HG02798 (cell line): Measurements from ENCODE around the gene SC5D.

Source experiments
- ATAC-seq: cut with Tn5 transposase; IDR thresholded peaks from one replicate; pipeline ENCODE4 v1.9.1; 2021; ENCODE audit warnings: mild to moderate bottlenecking; ENCODE audit not compliant: unreplicated experiment, poor library complexity

The SC5D gene

DNA sequence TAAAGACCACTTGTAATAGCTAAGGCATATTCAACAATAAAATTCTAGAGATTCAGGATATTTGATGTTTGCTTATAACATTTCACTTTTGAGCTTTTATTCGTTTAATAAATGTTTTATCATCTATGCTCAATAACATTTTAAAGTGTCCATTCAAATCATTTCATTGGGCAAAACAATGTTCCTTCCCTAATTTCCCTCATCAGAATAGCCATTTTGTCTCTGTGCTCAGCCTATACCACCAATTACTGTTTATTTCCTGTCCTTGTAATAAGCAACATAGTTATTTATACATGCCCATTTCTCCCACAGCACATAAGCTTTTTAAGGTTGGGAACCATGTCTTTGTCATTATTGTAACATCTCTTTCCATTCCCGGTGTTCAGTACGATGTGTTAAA, 1.3 kb upstream of the SC5D start:
- ATAC-seq: no peak

DNA sequence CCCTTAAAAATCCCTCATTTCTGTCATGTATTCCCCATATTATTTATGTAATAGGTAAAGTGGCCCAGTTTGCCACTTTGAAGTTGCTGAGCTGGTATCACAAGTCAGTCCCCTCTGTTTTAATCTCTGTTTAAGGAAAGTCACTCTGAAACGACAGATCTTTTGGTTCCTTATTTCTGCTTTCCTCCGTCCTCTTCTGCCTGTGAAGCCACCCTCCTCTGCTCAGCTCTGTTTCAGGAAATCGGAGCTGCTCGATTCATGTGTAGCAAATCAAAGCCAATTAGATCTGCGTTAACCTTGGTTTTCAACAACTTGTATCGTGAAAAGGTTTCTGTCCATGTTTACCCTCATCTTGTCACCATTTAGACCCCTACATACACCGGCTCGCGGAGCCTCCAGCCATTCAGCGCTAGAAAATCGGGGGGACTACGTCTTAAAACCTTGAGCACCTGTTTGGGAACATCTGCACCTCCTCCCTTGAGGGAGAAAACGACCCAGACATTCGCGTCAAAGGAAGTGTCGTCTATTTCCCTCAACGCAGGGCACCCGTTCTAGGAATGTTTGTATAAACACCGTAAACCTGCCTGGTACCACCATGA, 576 bp upstream of the SC5D start:
- ATAC-seq: peak; percentile 28

DNA sequence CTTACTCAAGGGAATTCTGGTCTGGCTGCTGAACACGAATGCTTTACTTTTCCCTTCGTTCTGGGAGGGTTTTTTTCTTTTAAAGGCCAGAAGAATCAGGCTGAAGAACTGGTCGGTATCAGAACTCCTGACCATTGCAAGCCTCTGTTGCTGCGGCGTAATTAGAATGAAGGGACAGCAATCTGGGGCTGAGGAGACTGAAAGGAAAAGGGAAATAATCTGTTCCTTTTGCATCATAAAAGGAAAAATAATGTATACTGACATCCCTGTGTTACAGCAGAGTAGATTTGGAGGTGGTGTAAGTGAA, 670 bp downstream of the SC5D start:
- ATAC-seq: no peak

DNA sequence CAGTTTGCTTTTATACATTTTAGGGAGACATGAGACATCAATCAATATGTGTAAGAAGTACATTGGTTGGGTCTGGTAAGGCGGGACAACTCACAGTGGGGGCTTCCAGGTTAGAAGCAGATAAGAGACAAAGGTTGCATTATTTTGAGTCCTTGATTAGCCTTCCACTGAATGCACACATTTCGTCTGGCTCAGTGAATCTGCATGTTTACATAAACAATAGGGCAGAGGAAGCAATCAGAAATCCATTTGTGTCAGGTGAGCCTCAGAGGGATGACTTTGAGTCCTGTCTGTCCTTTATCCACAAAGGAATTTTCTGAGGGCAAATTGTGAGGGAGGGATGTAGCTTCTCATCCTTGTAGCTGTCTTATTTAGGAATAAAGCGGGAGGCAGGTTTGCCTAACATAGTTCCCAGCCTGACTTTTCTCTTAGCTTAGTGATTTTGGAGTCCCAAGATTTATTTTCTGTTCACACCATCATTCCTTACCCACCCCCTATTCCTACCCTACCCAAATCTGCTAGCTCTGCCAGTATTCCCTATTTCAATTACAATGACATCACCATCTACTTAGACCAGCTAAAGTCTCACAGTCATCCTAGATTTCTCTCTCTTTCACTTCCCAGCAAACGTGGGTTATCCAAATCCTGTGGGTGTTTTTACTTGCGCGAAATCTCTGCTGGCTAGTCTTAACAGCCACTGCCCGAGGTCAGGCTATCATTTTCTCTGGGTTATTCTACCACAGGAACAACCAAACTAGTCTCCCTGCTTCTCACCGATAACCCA, 2.9 kb downstream of the SC5D start:
- ATAC-seq: no peak

DNA sequence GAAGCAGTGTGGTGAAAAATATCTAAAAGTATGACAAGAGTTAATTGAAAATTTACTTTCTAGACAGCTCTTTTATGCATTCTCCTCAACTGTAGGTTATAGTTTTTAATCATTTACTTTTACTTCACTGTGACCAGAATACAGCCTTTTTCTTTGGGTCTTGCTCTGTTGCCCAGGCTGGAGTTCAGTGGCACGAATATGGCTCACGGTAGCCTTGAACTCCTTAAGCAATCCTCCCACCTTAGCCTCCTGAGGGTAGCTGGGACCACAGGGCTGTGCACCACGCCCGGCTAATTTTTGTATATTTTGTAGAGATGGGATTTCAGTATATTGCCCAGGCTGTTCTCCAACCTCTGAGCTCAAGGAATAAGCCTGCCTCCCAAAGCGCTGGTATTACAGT, 5.3 kb downstream of the SC5D start:
- no peak for ATAC-seq

- no peak for ATAC-seq
These were observed 6.2 kb downstream of the SC5D start for GRCh38 chr11:121298774-121299173.

- ATAC-seq: no peak
These were observed 6.8 kb downstream of the SC5D start for GRCh38 chr11:121299417-121299816.

DNA sequence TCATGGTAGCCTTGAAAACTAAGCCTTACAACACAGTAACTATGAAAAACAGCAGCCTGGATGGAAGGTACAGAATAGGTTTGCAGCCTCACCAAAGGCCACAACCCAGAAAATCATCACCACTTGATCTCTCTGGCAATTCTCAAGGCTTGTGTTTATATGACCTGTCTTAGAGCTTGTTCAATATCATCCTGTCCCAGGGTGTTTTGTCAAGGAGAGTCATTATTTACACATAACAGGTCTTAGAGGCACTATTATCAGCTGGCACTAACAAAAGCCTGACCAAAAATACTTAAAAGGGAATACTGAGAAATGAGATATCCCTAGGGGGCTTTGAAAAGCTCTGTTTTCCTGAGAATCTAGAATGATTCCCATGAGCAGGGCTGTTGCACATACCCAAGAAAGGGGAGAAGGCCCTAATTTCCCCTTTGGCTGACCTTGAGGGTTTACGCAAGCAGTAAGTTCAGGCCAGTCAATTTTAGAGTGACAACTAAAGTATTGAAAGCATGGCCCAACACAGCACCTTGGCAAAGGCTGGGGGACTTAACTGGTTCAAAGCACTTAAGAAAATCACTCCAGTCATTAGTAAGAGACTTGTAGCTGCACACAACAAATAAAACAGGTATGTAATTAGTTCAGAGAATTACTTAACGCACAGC, 7.9 kb downstream of the SC5D start:
- ATAC-seq: no peak

DNA sequence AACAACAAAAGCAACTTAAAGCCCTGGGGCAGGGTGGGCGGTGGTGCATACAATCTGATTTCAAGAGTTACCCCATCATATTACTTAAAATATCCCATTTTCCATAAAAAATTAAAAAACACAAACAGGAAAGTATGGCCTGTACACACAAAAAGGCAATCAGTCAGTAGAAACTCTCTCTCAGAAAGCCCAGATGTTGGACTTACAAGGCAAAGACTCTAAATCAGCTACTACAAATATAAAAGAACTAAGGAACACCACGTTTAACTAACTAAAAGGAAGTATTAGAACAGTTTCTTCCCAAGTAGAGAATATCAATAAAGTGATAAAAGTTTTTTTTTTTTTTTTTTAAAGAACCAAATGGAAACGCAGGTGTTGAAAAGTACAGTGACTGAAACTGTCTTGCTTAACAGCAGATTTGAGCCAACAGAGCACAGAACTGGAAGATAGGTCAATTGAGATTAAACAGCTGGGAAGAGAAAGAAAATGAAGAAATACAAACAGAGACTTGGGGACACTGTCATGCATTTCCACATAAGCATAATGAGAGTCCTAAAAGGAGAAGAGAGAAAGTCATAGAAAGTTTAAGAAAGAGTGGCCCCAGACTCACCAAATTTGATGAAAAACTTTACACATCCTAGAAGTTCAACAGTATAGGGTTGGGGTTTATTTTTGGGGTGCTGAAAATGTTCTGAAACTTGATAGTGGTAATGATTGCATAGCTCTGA, 8.6 kb downstream of the SC5D start:
- ATAC-seq: no peak

DNA sequence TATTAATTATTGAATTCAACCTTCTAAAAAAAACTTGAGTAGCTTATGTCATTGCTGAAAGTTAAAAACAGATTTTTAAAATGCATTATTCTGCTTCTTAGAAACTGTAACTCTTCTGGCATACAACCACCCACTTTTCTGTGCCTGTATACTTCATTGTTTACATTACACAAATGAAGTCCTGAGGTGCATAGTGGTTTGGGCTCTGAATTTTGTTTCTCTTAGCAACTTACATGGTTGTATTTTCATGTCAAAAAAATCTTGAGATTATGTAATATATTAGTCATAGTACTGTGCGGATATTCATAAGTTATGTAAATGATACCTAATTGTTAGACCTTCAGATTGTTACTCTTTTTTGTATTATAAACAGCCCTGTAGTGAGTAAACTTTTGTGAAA, 12.2 kb downstream of the SC5D start:
- ATAC-seq: no peak

DNA sequence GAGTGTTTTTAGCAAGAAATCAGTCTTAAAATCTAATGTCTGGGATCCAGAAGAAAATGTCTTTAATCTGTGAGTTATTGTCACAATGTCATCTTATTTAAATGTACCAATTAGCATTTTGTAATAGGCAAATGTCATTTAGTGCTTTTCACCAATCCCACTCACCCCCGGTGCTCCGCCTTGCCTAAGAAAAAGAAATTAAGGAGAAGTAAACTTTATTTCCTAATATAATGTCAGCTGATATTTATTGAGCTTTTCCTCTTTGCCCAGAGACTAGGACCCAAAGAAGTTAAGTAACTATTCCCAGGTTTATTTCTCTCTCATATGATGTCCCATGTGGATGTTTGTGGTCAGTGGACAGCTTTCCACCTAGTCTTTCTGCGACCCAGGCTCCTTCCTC, 16.2 kb downstream of the SC5D start:
- ATAC-seq: no peak

DNA sequence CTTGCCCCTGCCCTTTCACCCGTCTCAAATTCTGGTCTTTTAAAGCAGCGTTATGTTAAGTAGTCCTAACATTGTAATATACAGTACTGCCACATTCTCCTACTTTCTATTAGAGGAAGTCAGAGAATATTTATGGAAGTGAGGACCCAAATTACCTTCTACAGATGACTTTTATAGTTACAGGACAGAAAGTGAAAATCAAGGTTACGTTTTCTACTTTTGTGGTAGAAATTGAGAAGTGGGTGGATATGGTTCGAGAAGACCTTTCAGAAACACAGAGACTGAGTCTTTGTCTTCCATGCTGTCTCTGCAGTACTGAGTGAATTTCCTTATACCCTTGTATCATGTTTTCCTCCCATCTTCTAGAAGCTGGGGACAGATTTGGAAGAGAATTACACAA, 17.1 kb downstream of the SC5D start:
- ATAC-seq: peak; percentile 92

GRCh38 chr11:121310908-121311307, 18.3 kb downstream of the SC5D start:
- no peak for ATAC-seq

GRCh38 chr11:121311373-121311772, 18.8 kb downstream of the SC5D start:
- no peak for ATAC-seq

- ATAC-seq: no peak
These were observed 19.9 kb downstream of the SC5D start for GRCh38 chr11:121312483-121312882.

GRCh38 chr11:121318848-121319834, 26.6 kb downstream of the SC5D start:
- ATAC-seq: no peak

DNA sequence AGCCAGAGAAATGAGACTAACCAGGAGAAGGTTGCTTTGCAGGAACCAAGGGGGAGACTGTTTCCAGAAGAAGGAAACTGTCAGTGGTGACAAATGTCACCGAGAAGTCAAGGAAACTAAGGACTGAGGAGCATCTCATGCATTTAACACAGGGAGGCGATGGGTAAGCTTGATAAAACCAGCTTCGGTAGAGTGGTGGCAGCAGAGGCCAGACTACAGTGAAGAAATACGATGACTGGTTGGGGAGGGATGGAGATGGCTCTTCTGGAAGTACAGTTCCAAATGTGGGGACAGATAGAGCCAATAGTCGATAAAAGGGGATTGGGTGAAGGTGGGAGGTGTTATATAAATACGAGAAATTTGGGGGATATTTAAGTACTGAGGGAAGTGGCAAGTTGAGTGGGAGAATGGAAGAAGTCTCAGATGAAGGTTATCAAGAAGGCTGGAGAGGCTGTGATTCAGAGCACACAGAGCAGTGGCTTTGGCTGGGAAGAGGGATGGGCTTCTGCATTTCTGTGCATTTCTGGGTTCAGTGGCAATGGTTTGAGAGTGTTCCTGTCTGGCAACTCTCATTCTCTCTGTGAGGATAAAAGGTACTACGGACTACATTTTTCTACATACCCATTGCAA, 29.2 kb downstream of the SC5D start:
- ATAC-seq: peak; percentile 78

DNA sequence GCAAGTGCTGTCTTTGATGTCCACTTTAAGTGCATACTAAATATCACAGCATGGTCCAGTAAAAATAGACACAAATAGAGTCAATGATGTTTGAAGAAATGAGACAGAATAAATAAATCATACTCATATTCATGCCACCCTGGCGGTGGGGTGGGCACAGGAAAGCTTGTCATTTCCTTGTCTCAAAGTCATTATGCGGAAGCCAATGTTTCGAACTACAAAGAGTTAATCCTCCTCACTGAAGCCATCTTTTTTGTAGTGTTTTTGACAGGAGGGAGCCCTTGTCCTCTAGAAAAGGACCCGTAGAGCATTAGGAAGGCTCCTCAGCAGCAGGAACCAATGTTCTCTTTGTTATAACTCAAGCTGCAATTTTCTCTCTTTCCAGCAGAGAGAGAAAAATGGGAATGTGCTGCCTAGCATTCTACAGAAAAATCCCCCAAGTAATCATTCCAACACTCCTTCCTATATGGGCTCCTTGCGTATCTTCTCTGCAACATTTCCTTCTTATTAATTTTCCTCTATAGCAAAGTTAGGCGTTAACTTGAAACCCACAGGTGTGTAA, 30.6 kb downstream of the SC5D start:
- ATAC-seq: no peak

- no peak for ATAC-seq
These were observed 33.7 kb downstream of the SC5D start for GRCh38 chr11:121326230-121326629.
